PC-3 (cell line): ENCODE results near the gene ACSBG1. TPM values are rescaled to one million over a fixed set of nuclear protein-coding genes. Genes with fewer than 3 reads are reported as not detected.

Experiments used
- ATAC-seq: fragments of 200-7000 bp; cut with Tn5 transposase; 2 replicates; pipeline ENCODE4 v1.9.1; 2020; ENCODE audit warnings: mild to moderate bottlenecking, moderate library complexity
- BruUV-seq: library from RNA; stranded (reverse); fragments of 400-500 nt; replicated peaks from 2 replicates; lab custom pipeline; 2021; lab: Mats Ljungman, UMichigan
- CTCF ChIA-PET: fragments of 300-600 bp; sonication (Branson Sonifier 250); formaldehyde crosslinking; loops from one replicate; lab custom pipeline; 2022; ENCODE audit warnings: antibody characterized with exemption; lab: Charles Lee
- POLR2A ChIA-PET: fragments of 300-600 bp; sonication (Branson Sonifier 250); formaldehyde crosslinking; loops from one replicate; lab custom pipeline; 2022; ENCODE audit warnings: antibody characterized with exemption; ENCODE audit not compliant: unreplicated experiment; lab: Charles Lee
- DNase-seq: peaks from one replicate; pipeline ENCODE4 v3.0.0-alpha.2; 2015
- H2AFZ ChIP-seq: fragments of 300-600 bp; sonication (generic); 2 replicates; pipeline ENCODE4 v1.6.0; 2016; ENCODE audit warnings: antibody characterized with exemption, low read length
- H3F3A ChIP-seq: fragments of 300-600 bp; sonication (generic); one replicate; pipeline ENCODE4 v1.6.0; 2017; ENCODE audit warnings: antibody characterized with exemption, low read length, control low read depth, mild to moderate bottlenecking; ENCODE audit not compliant: unreplicated experiment
- H3K27ac ChIP-seq: fragments of 300-600 bp; sonication (generic); 2 replicates; pipeline ENCODE4 v1.5.1; 2016; ENCODE audit warnings: mild to moderate bottlenecking, low read length
- H3K27me3 ChIP-seq: fragments of 300-600 bp; sonication (generic); 2 replicates; pipeline ENCODE4 v1.6.1; 2016; ENCODE audit warnings: low read length, mixed read lengths
- H3K36me3 ChIP-seq: fragments of 300-600 bp; sonication (generic); 2 replicates; pipeline ENCODE4 v1.6.1; 2016; ENCODE audit warnings: low read depth, mixed run types, low read length, mixed read lengths
- H3K4me1 ChIP-seq: fragments of 300-600 bp; sonication (generic); 2 replicates; pipeline ENCODE4 v1.5.1; 2016; ENCODE audit warnings: low read length; ENCODE audit not compliant: insufficient read depth
- H3K4me2 ChIP-seq: fragments of 300-600 bp; sonication (generic); 2 replicates; pipeline ENCODE4 v1.6.0; 2016; ENCODE audit warnings: low read length
- H3K4me3 ChIP-seq: fragments of 300-600 bp; sonication (generic); 2 replicates; pipeline ENCODE4 v1.5.1; 2016; ENCODE audit warnings: mild to moderate bottlenecking, low read length, mixed read lengths
- H3K79me2 ChIP-seq: fragments of 300-600 bp; sonication (generic); 2 replicates; pipeline ENCODE4 v1.6.1; 2017; ENCODE audit warnings: low read length, mixed read lengths
- H3K9ac ChIP-seq: fragments of 300-600 bp; sonication (generic); 2 replicates; pipeline ENCODE4 v1.6.0; 2016; ENCODE audit warnings: mild to moderate bottlenecking, low read length
- H3K9me2 ChIP-seq: fragments of 300-600 bp; sonication (generic); replicated peaks from 2 replicates; pipeline ENCODE4 v1.6.1; 2016; ENCODE audit warnings: mixed run types, low read length, mixed read lengths
- H3K9me3 ChIP-seq: fragments of 300-600 bp; sonication (generic); 2 replicates; pipeline ENCODE4 v1.6.1; 2016; ENCODE audit warnings: low read length, mixed read lengths
- H4K20me1 ChIP-seq: fragments of 300-600 bp; sonication (generic); 2 replicates; pipeline ENCODE4 v1.6.1; 2016; ENCODE audit warnings: low read length, mixed read lengths
- CTCF ChIP-seq: fragments of 300-600 bp; sonication (generic); conservative IDR thresholded peaks from 2 replicates; pipeline ENCODE4 v1.5.1; 2017; ENCODE audit warnings: antibody characterized with exemption, low read depth, mild to moderate bottlenecking, low read length
- EZH2 ChIP-seq: fragments of 300-600 bp; sonication (generic); IDR thresholded peaks from one replicate; pipeline ENCODE4 v1.6.1; 2017; ENCODE audit warnings: antibody characterized with exemption, mild to moderate bottlenecking, low read length; ENCODE audit not compliant: unreplicated experiment
- EZH2phosphoT487 ChIP-seq: fragments of 300-600 bp; sonication (generic); IDR thresholded peaks from 2 replicates; pipeline ENCODE4 v1.6.1; 2018; ENCODE audit warnings: mild to moderate bottlenecking, antibody characterized with exemption, low read length, borderline replicate concordance
- intact Hi-C: fragments of 100-400 bp; cut with micrococcal nuclease; formaldehyde crosslinking; loops from 2 replicates; pipeline ENCODE4 v1.9.0; 2023
- total RNA-seq: library from RNA; depleted of rRNA; stranded (reverse); fragments of >200 nt; gene quantifications from 2 replicates; pipeline ENCODE4 v1.2.3, GENCODE V29; 2014

Gene ACSBG1
- total RNA-seq, 1 experiment from 2014 or later, result 0.36 TPM

GRCh38 chr15:78203346-78204225, 30.8 kb downstream of the ACSBG1 start:
- no TSS peak for BruUV-seq
- Histone ChIP-seq H3K4me1 (peaks cover 12% of the 10 kb centered on the region), H3K9me2 (no peaks in the 10 kb centered on the region), H3K79me2 (no peaks in the 10 kb centered on the region), H3F3A (no peaks in the 10 kb centered on the region), H4K20me1 (no peaks in the 10 kb centered on the region), H3K27me3 (no peaks in the 10 kb centered on the region), H3K9ac (no peak overlapping the region), H3K4me3 (no peak overlapping the region), H3K9me3 (no peaks in the 10 kb centered on the region), H3K4me2 (no peak overlapping the region), H2AFZ (no peak overlapping the region), H3K27ac (no peak overlapping the region), H3K36me3 (no peaks in the 10 kb centered on the region)
- intact Hi-C loops, result no loop called here
- ChIA-PET CTCF (no interaction called here), POLR2A (no interaction called here)
- no peak for ATAC-seq
- DNase-seq, result no peak
- TF ChIP-seq EZH2phosphoT487 (no peak), CTCF (no peak), EZH2 (no peak)

- no peak overlapping the region for H3K4me3 ChIP-seq
- H3K79me2 ChIP-seq, result no peaks in the 10 kb centered on the region
- H3F3A ChIP-seq, result no peaks in the 10 kb centered on the region
- no peaks in the 10 kb centered on the region for H4K20me1 ChIP-seq
- ATAC-seq (no peak), DNase-seq (no peak)
- no peaks in the 10 kb centered on the region for H3K27me3 ChIP-seq
- intact Hi-C loops, result no loop called here
- H3K4me1 ChIP-seq, result peaks cover 1% of the 10 kb centered on the region
- no peak overlapping the region for H3K27ac ChIP-seq
- no TSS peak for BruUV-seq
- H3K9me3 ChIP-seq, result no peaks in the 10 kb centered on the region
- H2AFZ ChIP-seq, result no peak overlapping the region
- POLR2A ChIA-PET, result no interaction called here
- CTCF ChIA-PET, result no interaction called here
- no peaks in the 10 kb centered on the region for H3K36me3 ChIP-seq
- H3K9ac ChIP-seq, result no peak overlapping the region
- no peak for TF ChIP-seq EZH2
- no peak for TF ChIP-seq EZH2phosphoT487
- TF ChIP-seq CTCF, result no peak
- H3K4me2 ChIP-seq, result no peak overlapping the region
- no peaks in the 10 kb centered on the region for H3K9me2 ChIP-seq
Observed at GRCh38 chr15:78201281-78202190, 32.8 kb downstream of the ACSBG1 start.
